Liver (tissue), 9 donors: Measurements from ENCODE around the gene SGIP1. TPM values are rescaled to one million over a fixed set of nuclear protein-coding genes. Genes with fewer than 3 reads are reported as not detected.

Source experiments
- DNase-seq: peaks from one replicate; pipeline ENCODE4 v3.0.0-alpha.2; 2017; ENCODE audit warnings: low spot score
- H3K27ac ChIP-seq, 2 donors: one replicate each; pipeline ENCODE4 v1.7.0; 2013; ENCODE audit warnings: inconsistent platforms in 2 of 2, low read length in 2 of 2, control low read depth in 1 of 2, low read depth in 1 of 2, mild to moderate bottlenecking in 1 of 2
- H3K27me3 ChIP-seq, 4 donors: one replicate each; pipeline versions ENCODE4 v1.6.1 to v1.7.0; 2013; ENCODE audit warnings: low read length in 3 of 4, inconsistent platforms in 1 of 4, mild to moderate bottlenecking in 1 of 4, moderate library complexity in 1 of 4; ENCODE audit not compliant: control insufficient read depth in 4 of 4, insufficient read depth in 4 of 4
- H3K36me3 ChIP-seq, 4 donors: one replicate each; pipeline versions ENCODE4 v1.6.1 to v1.7.0; 2013; ENCODE audit warnings: low read length in 3 of 4, mild to moderate bottlenecking in 3 of 4, low read depth in 1 of 4, moderate library complexity in 1 of 4; ENCODE audit not compliant: control insufficient read depth in 4 of 4, insufficient read depth in 3 of 4
- H3K4me1 ChIP-seq, 4 donors: one replicate each; pipeline versions ENCODE4 v1.6.1 to v1.7.0; 2013; ENCODE audit warnings: low read length in 3 of 4, mild to moderate bottlenecking in 3 of 4, moderate library complexity in 1 of 4; ENCODE audit not compliant: control insufficient read depth in 4 of 4, insufficient read depth in 4 of 4
- H3K4me3 ChIP-seq, 3 donors: one replicate each; pipeline versions ENCODE4 v1.6.1 to v1.7.0; 2013; ENCODE audit warnings: low read length in 3 of 3, control low read depth in 1 of 3, low read depth in 1 of 3, mild to moderate bottlenecking in 1 of 3
- H3K9ac ChIP-seq, 2 donors: one replicate each; pipeline ENCODE4 v1.7.0; 2013; ENCODE audit warnings: low read length in 2 of 2, mild to moderate bottlenecking in 2 of 2, moderate library complexity in 2 of 2, control low read depth in 1 of 2, low read depth in 1 of 2
- H3K9me3 ChIP-seq, 4 donors: one replicate each; pipeline versions ENCODE4 v1.6.1 to v1.7.0; 2013; ENCODE audit warnings: low read length in 3 of 4; ENCODE audit not compliant: control insufficient read depth in 4 of 4
- FOXA1 ChIP-seq: IDR thresholded peaks from 2 replicates; pipeline ENCODE4 v1.6.1; 2016; ENCODE audit warnings: antibody characterized with exemption
- FOXA2 ChIP-seq: IDR thresholded peaks from 2 replicates; pipeline ENCODE4 v1.6.1; 2016; ENCODE audit warnings: antibody characterized with exemption
- GABPA ChIP-seq, 2 donors: IDR thresholded peaks in 1 of 2; conservative IDR thresholded peaks in 1 of 2; 2 replicates each; pipeline ENCODE4 v1.6.1; 2016; ENCODE audit warnings: antibody characterized with exemption in 2 of 2, mild to moderate bottlenecking in 1 of 2, moderate library complexity in 1 of 2
- HNF4A ChIP-seq, 2 donors: conservative IDR thresholded peaks; 2 replicates each; pipeline ENCODE4 v1.6.1; 2016; ENCODE audit warnings: antibody characterized with exemption in 2 of 2, mild to moderate bottlenecking in 2 of 2
- JUND ChIP-seq, 2 donors: IDR thresholded peaks; 2 replicates each; pipeline ENCODE4 v1.6.1; 2016; ENCODE audit warnings: antibody characterized with exemption in 2 of 2
- NR2F2 ChIP-seq: IDR thresholded peaks from 2 replicates; pipeline ENCODE4 v1.6.1; 2016; ENCODE audit warnings: antibody characterized with exemption
- RAD21 ChIP-seq, 2 donors: IDR thresholded peaks; 2 replicates each; pipeline ENCODE4 v1.6.1; 2016; ENCODE audit warnings: antibody characterized with exemption in 2 of 2, mild to moderate bottlenecking in 2 of 2
- RXRA ChIP-seq, 2 donors: IDR thresholded peaks; 2 replicates each; pipeline ENCODE4 v1.6.1; 2017 to 2018; ENCODE audit warnings: antibody characterized with exemption in 2 of 2, mild to moderate bottlenecking in 1 of 2
- SP1 ChIP-seq: IDR thresholded peaks from 2 replicates; pipeline ENCODE4 v1.6.1; 2018; ENCODE audit warnings: antibody characterized with exemption, mild to moderate bottlenecking
- TAF1 ChIP-seq: conservative IDR thresholded peaks from 2 replicates; pipeline ENCODE4 v1.6.1; 2016; ENCODE audit warnings: antibody characterized with exemption, mild to moderate bottlenecking
- YY1 ChIP-seq: IDR thresholded peaks from 2 replicates; pipeline ENCODE4 v1.6.1; 2016; ENCODE audit warnings: antibody characterized with exemption, mild to moderate bottlenecking
- WGBS: extraction: QIAGEN DNeasy Blood & Tissue Kit; methylation state at CpG from one replicate; pipeline ENCODE4 v1.1.7; 2013; 5-methylcytosine and 5-hydroxymethylcytosine counted together
- polyA plus RNA-seq, 2 donors: library from polyadenylated mRNA; stranded (reverse) in 1 of 2; unstranded in 1 of 2; fragments of 200-250 nt in 1 of 2; fragments of >200 nt in 1 of 2; fragmentation: Nextera tagmentation in 1 of 2; extraction: Ambion mirVana in 1 of 2; gene quantifications; one replicate each; pipeline versions ENCODE4 v1.2.1 to v1.2.3, GENCODE V29; 2013 to 2015
- total RNA-seq, 2 donors: library from RNA; depleted of rRNA; stranded (reverse); fragments of >200 nt; gene quantifications; one replicate each; pipeline ENCODE4 v1.2.3, GENCODE V29; 2014
- TF ChIP-seq, protein P1 (sequence below): fragments of 150-350 bp; IDR thresholded peaks from 2 replicates; pipeline ENCODE4 v1.5.1; 2017; ENCODE audit warnings: improper control_type of control experiment, low read depth, low read length; ENCODE audit not compliant: missing input control
- TF ChIP-seq, protein P2 (sequence below): IDR thresholded peaks from 2 replicates; pipeline ENCODE4 v1.6.1; 2016; ENCODE audit warnings: antibody characterized with exemption
- TF ChIP-seq, protein P3 (sequence below): IDR thresholded peaks from 2 replicates; pipeline ENCODE4 v1.6.1; 2016; ENCODE audit warnings: antibody characterized with exemption
- donor health status: healthy.
- donor health status: healthy.
- donor health status: healthy.
- donor health status: healthy.
- donor health status: healthy.

SGIP1 gene
- total and polyA plus RNA-seq, 4 donors = 0.09 to 2.5 (median 0.38) TPM

DNA sequence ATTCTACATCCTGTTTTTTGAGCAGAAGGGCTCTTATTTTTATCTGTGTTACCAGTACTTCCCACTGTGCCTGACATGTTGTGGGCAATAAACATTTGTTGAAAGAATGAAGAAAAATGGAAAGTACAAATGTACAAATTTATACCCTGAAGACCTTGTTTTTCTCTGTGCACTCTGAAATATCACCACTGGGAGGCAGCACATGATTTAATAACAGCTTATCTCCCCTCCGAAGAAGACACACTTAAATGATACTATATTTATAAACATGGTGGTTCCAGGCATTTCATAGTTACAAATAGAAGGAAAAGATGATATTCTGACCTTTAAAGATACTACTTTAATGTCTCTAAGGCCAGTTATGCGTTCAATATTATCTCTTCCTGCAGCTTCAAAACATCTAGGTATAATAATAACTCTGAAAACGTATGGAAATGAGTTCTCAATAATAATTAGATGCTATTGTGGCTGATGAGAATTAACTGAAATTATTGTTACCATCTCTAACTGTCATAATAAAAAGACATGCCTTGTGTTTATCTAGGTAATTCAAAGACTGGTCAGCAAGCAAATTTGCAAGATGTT lies 231.1 kb downstream of the SGIP1 start:
- peak; percentile 44 for DNase-seq
- Histone ChIP-seq H3K9ac (no peak overlapping the region), H3K36me3 (no peaks in the 10 kb centered on the region), H3K27ac (no peak overlapping the region), H3K4me1 (peaks cover 0 to 2% (median 0%) of the 10 kb centered on the region in 4 donors), H3K9me3 (no peaks in the 10 kb centered on the region), H3K4me3 (no peak overlapping the region), H3K27me3 (no peaks in the 10 kb centered on the region)
- TF ChIP-seq GABPA (IDR thresholded peaks at IDR 0.05 in 1 of 2, conservative IDR thresholded peaks at IDR 0.05 in 1 of 2) (no peak), RAD21 (IDR thresholded peaks at IDR 0.05) (peak; percentile 91), SP1 (no peak), FOXA2 (no peak), HNF4A (conservative IDR thresholded peaks at IDR 0.05) (no peak), YY1 (peak; percentile 6)
- TF ChIP-seq, protein P1, sequence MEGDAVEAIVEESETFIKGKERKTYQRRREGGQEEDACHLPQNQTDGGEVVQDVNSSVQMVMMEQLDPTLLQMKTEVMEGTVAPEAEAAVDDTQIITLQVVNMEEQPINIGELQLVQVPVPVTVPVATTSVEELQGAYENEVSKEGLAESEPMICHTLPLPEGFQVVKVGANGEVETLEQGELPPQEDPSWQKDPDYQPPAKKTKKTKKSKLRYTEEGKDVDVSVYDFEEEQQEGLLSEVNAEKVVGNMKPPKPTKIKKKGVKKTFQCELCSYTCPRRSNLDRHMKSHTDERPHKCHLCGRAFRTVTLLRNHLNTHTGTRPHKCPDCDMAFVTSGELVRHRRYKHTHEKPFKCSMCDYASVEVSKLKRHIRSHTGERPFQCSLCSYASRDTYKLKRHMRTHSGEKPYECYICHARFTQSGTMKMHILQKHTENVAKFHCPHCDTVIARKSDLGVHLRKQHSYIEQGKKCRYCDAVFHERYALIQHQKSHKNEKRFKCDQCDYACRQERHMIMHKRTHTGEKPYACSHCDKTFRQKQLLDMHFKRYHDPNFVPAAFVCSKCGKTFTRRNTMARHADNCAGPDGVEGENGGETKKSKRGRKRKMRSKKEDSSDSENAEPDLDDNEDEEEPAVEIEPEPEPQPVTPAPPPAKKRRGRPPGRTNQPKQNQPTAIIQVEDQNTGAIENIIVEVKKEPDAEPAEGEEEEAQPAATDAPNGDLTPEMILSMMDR = peak; percentile 79
- 28% methylated on average over 3 of the region's 3 CpGs for WGBS

DNA sequence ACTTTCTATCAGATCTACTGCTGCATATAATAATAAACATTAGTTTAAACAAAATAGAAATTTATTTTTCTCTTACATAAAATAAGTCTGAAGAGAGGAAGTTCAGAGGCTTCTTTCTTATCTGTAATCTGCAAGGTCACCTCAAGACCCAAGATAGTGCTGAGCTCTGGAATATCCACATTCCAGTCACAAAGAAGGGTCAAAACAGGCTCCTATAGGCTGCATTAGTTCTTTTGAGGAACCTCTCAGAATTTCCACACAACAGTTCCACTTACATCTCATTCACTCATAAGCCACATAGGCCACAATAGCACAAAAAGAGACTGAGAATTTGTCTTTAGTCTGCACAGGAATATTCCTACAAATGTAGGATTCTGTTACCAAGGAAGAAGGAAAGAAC lies 233.7 kb downstream of the SGIP1 start:
- Histone ChIP-seq H3K36me3 (peaks cover 0 to 3% (median 0%) of the 10 kb centered on the region in 4 donors), H3K4me3 (no peak overlapping the region), H3K9me3 (no peaks in the 10 kb centered on the region), H3K27me3 (no peaks in the 10 kb centered on the region), H3K9ac (no peak overlapping the region), H3K27ac (no peak overlapping the region), H3K4me1 (peaks cover 0 to 2% (median 0%) of the 10 kb centered on the region in 4 donors)
- TF ChIP-seq FOXA1 = no peak
- no peak for DNase-seq

DNA sequence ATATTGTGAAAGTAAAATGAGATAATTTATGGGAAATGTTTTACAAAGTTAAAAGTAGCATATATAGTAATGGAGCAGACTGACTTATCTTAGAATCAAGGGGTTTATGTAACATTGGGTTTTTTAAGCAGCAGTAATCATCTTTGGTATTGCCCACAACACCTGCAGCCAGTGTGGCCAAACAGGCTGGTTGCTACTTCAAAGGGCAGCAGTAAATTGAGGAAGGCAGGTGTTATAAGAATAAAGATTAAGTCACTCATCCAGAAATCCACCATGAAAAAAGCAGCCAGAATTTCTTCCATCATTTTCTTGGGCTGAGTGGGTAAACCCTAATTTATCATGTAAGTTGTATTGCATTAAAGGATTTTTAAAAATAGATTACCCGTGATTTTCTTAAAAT lies 235.0 kb downstream of the SGIP1 start:
- H3K9me3 ChIP-seq = no peaks in the 10 kb centered on the region
- DNase-seq = no peak
- H3K9ac ChIP-seq = no peak overlapping the region
- H3K27ac ChIP-seq = no peak overlapping the region
- no peak overlapping the region for H3K4me3 ChIP-seq
- 98% methylated on average over 1 of the region's 1 CpG for WGBS
- H3K27me3 ChIP-seq = no peaks in the 10 kb centered on the region
- peaks cover 0 to 11% (median 2%) of the 10 kb centered on the region in 4 donors for H3K36me3 ChIP-seq
- H3K4me1 ChIP-seq = peaks cover 0 to 2% (median 0%) of the 10 kb centered on the region in 4 donors
- TF ChIP-seq FOXA2 = no peak

DNA sequence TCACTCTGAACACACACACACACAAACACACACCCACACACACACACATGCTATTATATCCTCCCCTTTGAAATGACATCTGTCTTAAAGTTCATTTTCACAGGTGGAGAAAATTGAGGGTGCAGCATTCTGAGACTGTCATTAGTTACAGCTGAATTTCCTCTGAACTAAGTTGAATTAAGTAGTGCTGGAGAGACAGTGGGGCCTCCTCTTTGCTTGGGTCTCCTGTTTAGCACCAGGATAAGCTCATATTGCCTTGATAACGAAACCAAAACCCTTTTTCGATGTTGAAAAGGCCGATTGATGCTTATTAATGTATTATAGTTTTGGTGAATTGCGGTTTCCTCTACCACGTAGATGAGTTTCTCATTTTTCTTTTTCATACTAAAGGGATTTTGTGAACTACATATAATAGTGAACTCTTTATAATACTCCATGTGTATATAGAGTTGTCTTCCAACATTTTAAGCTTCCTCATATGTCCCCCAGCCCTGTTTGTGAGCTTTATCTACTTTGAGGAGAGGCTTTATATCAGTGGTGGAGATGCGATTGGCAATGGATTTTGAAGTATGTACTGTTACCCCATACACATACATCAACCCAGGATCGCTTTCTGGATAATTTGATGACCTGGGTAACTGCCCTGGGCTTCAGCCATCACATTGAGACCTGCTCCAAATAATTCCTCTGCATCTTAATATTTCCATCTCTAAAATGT lies 235.7 kb downstream of the SGIP1 start:
- no peak for TF ChIP-seq TAF1
- no peak for TF ChIP-seq NR2F2
- TF ChIP-seq, protein P2, sequence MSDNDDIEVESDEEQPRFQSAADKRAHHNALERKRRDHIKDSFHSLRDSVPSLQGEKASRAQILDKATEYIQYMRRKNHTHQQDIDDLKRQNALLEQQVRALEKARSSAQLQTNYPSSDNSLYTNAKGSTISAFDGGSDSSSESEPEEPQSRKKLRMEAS = no peak
- no peak for TF ChIP-seq SP1
- TF ChIP-seq RAD21 (IDR thresholded peaks at IDR 0.05) = no peak
- TF ChIP-seq, protein P1 = no peak
- no peak for TF ChIP-seq JUND (IDR thresholded peaks at IDR 0.05)
- TF ChIP-seq, protein P3, sequence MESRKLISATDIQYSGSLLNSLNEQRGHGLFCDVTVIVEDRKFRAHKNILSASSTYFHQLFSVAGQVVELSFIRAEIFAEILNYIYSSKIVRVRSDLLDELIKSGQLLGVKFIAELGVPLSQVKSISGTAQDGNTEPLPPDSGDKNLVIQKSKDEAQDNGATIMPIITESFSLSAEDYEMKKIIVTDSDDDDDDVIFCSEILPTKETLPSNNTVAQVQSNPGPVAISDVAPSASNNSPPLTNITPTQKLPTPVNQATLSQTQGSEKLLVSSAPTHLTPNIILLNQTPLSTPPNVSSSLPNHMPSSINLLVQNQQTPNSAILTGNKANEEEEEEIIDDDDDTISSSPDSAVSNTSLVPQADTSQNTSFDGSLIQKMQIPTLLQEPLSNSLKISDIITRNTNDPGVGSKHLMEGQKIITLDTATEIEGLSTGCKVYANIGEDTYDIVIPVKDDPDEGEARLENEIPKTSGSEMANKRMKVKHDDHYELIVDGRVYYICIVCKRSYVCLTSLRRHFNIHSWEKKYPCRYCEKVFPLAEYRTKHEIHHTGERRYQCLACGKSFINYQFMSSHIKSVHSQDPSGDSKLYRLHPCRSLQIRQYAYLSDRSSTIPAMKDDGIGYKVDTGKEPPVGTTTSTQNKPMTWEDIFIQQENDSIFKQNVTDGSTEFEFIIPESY = no peak
- TF ChIP-seq FOXA2 = no peak
- no peak for TF ChIP-seq GABPA (IDR thresholded peaks at IDR 0.05 in 1 of 2, conservative IDR thresholded peaks at IDR 0.05 in 1 of 2)
- TF ChIP-seq YY1 = no peak
- no peak for TF ChIP-seq FOXA1
- no peak for TF ChIP-seq RXRA (IDR thresholded peaks at IDR 0.05)
- Histone ChIP-seq H3K4me1 (peaks cover 0 to 2% (median 0%) of the 10 kb centered on the region in 4 donors), H3K4me3 (no peak overlapping the region), H3K36me3 (peaks cover 0 to 11% (median 2%) of the 10 kb centered on the region in 4 donors), H3K9ac (no peak overlapping the region), H3K27me3 (no peaks in the 10 kb centered on the region), H3K9me3 (no peaks in the 10 kb centered on the region), H3K27ac (no peak overlapping the region)
- no peak for DNase-seq
- 93% methylated on average over 7 of the region's 7 CpGs for WGBS
